GM19438 (cell line): ENCODE results near the gene TMCC2.
"Not testable (repeated sequence)": the region's sequence is repeated elsewhere in the genome, so short reads cannot be mapped to it uniquely, and the experiment has no call there.

Source experiments
- ATAC-seq: cut with Tn5 transposase; IDR thresholded peaks from one replicate; pipeline ENCODE4 v1.9.1; 2021; ENCODE audit warnings: low read depth; ENCODE audit not compliant: unreplicated experiment

Gene TMCC2

GRCh38 chr1:205227584-205228013 is at the start of gene TMCC2:
Gene TMCC2, plus strand, starts transcription at chr1:205227946. Its CDS starts 619 bp downstream, at chr1:205228565.
- peak; percentile 95 for ATAC-seq

DNA sequence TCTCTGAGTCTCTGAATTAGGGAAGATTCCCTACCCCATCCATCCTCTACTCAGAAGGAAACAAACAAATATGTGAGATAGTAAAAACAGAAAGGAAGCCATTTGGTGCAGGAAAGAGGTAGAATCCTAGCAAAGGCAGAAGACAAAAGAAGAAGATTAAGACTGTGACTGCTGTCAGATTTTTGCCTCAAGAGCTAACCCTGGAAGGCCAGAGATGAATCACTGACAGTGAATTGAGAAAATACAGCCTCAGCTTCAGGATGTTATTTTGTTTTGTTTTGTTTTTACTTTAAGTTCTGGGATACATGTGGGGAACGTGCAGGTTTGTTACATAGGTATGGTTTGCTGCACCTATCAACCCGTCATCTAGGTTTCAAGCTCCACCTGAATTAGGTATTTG is 47.9 kb upstream of the TMCC2 start:
- ATAC-seq, result no peak

DNA sequence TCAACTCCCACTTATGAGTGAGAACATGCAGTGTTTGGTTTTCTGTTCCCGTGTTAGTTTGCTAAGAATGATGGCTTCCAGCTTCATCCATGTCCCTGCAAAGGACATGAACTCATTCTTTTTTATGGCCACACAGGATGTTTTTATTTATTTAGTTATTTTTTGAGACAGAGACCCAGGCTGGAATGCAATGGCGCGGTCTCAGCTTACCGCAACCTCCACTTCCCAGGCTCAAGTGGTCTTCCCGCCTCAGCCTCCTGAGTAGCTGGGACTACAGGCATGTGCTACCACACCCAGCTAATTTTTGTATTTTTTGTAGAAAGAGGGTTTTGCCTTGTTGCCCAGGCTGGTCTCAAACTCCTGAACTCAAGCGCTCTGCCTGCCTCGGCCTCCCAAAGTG is 47.4 kb upstream of the TMCC2 start:
- ATAC-seq, result not testable (repeated sequence)

DNA sequence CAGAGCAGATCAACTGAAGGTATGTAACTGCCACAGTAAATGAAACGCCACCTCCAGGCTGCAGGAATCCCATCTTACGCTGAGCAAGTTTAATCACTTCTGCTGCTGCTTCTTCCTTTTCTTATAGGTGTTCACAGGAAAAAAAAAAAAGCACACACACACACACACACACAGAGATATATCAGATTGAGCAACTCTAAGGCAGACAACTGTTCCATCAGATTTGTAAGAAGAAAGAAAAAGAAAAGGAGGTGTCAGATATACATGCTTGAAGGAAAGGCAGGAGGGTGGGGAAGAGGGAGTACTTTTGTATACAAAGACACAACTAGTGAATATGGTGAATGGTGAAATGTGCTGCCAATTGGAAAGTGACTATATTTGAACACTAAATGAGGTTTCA is 44.8 kb upstream of the TMCC2 start:
- no peak for ATAC-seq

GRCh38 chr1:205183676-205184335 is 43.9 kb upstream of the TMCC2 start:
- ATAC-seq, result no peak

DNA sequence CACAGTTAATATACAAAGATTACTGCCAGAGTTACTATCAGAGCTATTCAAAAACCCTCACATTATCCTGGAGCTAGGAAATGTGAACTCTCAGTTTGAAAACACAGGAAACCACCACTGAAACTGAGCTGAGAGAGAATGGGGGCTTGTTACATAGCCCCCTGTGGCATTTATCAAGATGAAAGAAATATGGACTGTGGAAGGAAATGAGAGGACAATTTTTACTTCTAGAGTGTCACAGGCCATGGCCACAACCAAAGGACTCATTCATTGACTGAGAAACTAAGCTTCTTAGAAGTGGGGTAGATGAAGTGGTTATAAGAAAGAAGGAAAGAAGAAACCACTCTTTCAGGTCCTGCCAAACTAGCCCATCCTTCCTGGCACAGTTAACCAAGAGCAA is 41.6 kb upstream of the TMCC2 start:
- ATAC-seq, result no peak

DNA sequence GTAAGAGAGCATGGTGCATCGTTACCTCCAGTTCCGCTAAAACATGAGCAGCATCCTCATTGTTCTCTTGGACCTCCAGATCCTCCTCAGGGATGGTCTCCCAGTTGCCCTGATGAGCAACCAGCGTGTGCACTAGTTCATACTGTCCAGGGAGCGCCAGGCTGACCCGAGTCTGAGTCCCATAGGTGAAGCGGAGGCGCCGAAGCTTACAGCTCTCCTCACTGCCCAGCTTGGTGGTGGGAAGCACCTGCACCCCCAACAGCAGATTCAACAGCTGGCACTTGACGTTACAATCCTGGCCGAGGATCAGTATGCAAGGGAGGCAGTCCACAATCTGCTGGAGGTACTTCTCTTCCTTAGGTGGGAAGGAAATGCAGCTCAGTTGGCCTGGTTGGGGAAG is 40.3 kb upstream of the TMCC2 start:
- no peak for ATAC-seq

- ATAC-seq, result no peak
These were observed 39.6 kb upstream of the TMCC2 start for GRCh38 chr1:205188098-205188497.

- ATAC-seq, result no peak
These were observed 39.1 kb upstream of the TMCC2 start for GRCh38 chr1:205188596-205188995.

DNA sequence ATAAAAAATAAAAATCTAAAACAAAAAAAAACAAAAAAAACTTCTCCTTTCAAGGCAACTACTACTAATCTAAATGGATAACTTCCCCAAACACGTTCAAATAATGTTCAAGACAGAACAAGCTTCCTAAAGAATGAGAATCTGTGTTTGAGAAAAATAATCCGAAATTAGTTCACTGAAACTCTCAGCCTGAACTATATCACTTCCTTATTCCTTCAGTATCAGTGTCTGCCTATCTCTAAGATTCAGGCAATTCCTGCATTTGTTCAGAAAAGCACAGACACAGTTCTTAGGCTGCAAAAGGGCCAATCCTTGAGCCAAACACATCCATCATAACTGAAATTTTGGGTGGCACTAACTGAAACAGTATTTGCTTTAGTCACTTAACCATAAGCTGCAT is 38.6 kb upstream of the TMCC2 start:
- ATAC-seq, result no peak

GRCh38 chr1:205190845-205191577 is 36.7 kb upstream of the TMCC2 start:
- ATAC-seq, result no peak

DNA sequence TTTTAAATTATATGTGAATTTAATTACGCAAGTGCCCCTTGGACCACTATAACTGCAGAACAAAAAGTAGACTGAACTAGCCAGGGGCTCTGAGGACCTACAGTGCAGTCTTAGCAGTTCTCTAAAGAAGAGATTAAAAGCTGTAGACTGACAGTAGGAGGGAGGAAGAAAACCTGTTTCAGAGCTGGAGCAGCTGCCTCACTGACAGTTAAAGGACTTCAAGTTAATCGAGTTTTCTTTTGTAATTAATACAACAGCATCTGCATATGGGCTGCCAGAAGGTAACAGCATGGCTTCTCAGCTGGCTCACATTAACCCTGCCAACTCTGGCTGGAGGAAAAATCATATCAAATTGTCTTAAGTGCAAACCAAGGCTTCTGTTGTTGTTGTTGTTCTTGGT is 36.1 kb upstream of the TMCC2 start:
- no peak for ATAC-seq

DNA sequence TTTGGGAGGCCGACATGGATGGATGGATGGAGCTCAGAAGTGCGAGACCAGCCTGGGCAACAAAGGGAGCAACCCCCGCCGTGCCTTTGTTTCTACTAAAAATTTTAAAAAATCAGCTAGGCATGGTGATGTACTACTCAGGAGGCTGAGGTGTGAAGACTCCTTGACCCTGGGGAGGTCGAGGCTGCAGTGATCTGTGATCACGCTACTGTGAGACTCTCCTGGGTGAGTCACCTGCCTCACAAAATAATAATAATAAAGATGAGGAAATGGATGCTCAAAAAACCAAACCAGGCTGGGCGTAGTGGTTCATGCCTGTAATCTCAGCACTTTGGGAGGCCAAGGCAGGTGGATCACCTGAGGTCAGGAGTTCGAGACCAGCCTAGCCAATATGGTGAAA is 35.5 kb upstream of the TMCC2 start:
- ATAC-seq, result no peak

DNA sequence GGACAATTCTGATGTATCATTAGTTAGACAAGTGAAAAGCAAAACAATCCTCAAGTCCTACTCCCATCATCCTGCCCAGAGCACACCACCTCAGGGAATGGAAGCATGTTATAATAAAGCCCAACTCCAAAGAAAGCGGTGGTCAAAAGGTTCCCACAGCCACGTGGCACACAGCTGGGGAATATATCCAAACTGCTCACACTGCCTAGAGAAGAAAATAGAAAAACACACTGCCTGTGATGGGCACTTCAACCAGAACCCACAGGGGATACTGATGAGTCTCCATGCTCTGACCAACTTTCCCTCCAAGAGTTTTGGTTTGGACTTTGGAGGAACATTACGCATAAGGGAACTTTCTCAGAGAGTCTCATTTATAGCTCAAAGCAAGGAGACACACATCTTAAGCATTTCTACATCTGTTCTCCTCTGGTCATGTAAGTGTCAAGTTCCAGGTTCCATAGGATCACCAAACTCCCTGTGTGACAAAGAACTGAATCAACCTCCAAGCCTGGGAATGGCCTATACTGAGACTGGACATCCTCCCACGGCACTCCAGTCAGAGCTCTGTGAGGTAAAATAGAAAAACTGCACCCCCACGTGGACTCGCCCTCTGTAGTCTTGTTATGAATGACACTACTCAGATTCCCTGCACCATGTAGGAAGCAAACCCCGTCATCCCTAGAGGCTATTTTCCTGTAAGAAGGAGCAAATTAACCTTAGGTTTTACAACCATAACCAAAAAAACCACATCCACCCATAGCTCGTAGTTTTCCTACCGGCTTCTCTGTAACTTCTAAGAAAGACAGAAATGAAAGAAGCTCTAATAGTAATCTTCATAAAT is 28.4 kb upstream of the TMCC2 start:
- ATAC-seq, result no peak

GRCh38 chr1:205199931-205200299 is 27.8 kb upstream of the TMCC2 start:
- ATAC-seq, result no peak

DNA sequence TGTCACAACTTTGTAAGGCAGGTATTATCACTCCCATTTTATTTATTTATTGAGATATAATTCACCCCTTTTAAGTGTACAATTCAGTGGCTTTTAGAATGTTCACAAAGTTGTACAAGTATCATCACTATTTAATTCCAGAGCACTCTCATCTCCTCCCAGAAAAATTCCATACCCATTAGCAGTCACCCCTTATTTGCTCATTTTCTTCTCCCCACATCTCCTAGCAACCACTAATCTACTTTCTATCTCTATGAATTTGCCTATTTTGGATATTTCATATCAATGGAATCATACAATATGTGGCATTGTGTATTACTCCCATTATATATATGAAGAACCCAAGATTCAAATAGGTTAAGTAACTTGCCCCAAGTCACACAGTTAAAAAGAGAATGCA is 23.2 kb upstream of the TMCC2 start:
- no peak for ATAC-seq

- ATAC-seq, result no peak
These were observed 22.7 kb upstream of the TMCC2 start for GRCh38 chr1:205205055-205205454.

- no peak for ATAC-seq
These were observed 18.9 kb upstream of the TMCC2 start for GRCh38 chr1:205208811-205209210.

- ATAC-seq, result peak; percentile 19
These were observed 17.0 kb upstream of the TMCC2 start for GRCh38 chr1:205210756-205211168.

DNA sequence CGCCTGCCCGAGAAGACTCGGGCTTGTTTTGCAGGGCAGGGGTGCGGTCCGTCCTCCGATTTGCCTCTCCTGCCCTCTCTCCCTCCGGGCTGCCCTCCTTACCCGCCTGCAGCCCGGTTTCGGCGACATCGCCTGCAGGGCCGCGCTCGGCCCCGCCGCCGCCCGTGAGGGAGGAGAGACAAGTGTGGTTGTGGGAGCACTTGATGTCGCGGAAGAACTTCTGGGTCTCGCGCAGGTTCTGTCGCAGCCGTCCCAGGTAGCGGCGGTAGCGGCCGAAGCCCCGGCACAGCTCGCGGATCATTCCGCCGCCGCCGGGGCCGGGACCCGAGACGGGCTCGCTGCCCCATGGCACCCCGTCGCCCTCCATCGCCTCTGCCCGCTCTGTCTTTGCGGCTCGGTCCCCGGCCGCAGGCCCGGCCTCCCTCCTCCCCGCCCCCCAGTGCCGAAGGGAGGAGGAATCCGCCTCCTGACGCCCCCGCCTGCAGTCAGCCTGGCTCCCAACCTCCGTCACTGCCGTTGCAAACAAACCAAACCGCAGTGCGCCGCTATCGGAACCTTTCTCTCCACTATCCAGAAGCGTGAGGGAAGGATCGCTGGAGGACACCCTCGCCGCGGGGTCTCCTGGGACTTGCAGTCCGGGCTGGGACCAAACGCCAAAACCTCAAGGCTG is 16.4 kb upstream of the TMCC2 start, which contains the start of gene DSTYK:
DSTYK (minus strand) TSS at position 534 of the 670 bp plus-strand sequence; CDS start at position 367, 167 bp downstream.
- peak; percentile 84 for ATAC-seq
